Neural progenitor cell (in vitro differentiated cells): ENCODE measurements around the gene FARP1. TPM values are rescaled to one million over a fixed set of nuclear protein-coding genes. Genes with fewer than 3 reads are reported as not detected.

Experiments
- DNase-seq: peaks from one replicate; pipeline ENCODE4 v3.0.0-alpha.2; 2016; ENCODE audit warnings: low spot score
- H2AFZ ChIP-seq: fragments of 200-600 bp; sonication (generic); replicated peaks from 2 replicates; pipeline ENCODE4 v1.6.1; 2016; ENCODE audit warnings: antibody characterized with exemption
- H3F3A ChIP-seq: fragments of 200-600 bp; sonication (generic); 2 replicates; pipeline ENCODE4 v1.6.1; 2016; ENCODE audit warnings: antibody characterized with exemption, low read depth
- H3K27ac ChIP-seq: fragments of 200-600 bp; sonication (generic); 2 replicates; pipeline ENCODE4 v1.5.1; 2016; ENCODE audit warnings: mild to moderate bottlenecking
- H3K27me3 ChIP-seq: fragments of 200-600 bp; sonication (generic); 2 replicates; pipeline ENCODE4 v1.6.1; 2016; ENCODE audit warnings: mild to moderate bottlenecking, moderate library complexity
- H3K36me3 ChIP-seq: fragments of 200-600 bp; sonication (generic); 2 replicates; pipeline ENCODE4 v1.5.1; 2016
- H3K4me1 ChIP-seq: fragments of 200-600 bp; sonication (generic); 2 replicates; pipeline ENCODE4 v1.6.1; 2016; ENCODE audit warnings: mixed run types
- H3K4me2 ChIP-seq: fragments of 200-600 bp; sonication (generic); 2 replicates; pipeline ENCODE4 v1.6.1; 2016
- H3K4me3 ChIP-seq: fragments of 200-600 bp; sonication (generic); 2 replicates; pipeline ENCODE4 v1.5.1; 2016
- H3K79me2 ChIP-seq: fragments of 200-600 bp; sonication (generic); 2 replicates; pipeline ENCODE4 v1.6.1; 2016; ENCODE audit warnings: low read depth
- H3K9ac ChIP-seq: fragments of 200-600 bp; sonication (generic); 2 replicates; pipeline ENCODE4 v1.6.1; 2016
- H3K9me3 ChIP-seq: fragments of 200-600 bp; sonication (generic); 2 replicates; pipeline ENCODE4 v1.5.1; 2016; ENCODE audit warnings: low read depth
- H4K20me1 ChIP-seq: fragments of 200-600 bp; sonication (generic); 2 replicates; pipeline ENCODE4 v1.6.1; 2016; ENCODE audit warnings: low read depth
- H3K27ac Mint-ChIP-seq: 3 replicates; pipeline ENCODE4 v1.8.0; 2021; ENCODE audit warnings: mixed read lengths
- H3K27me3 Mint-ChIP-seq: 2 replicates; pipeline ENCODE4 v1.8.0; 2022; ENCODE audit warnings: low read depth, mild to moderate bottlenecking, inconsistent platforms, moderate library complexity, mixed read lengths; ENCODE audit not compliant: insufficient read depth
- H3K36me3 Mint-ChIP-seq: 3 replicates; pipeline ENCODE4 v1.8.0; 2021; ENCODE audit warnings: mixed read lengths
- H3K4me1 Mint-ChIP-seq: 3 replicates; pipeline ENCODE4 v1.8.0; 2021; ENCODE audit warnings: mixed read lengths
- H3K4me3 Mint-ChIP-seq: 3 replicates; pipeline ENCODE4 v1.8.0; 2021; ENCODE audit warnings: mild to moderate bottlenecking, moderate library complexity, mixed read lengths
- H3K9me3 Mint-ChIP-seq: 3 replicates; pipeline ENCODE4 v1.8.0; 2020; ENCODE audit warnings: mixed read lengths
- EZH2 ChIP-seq: fragments of 200-600 bp; sonication (generic); IDR thresholded peaks from 2 replicates; pipeline ENCODE4 v1.6.1; 2017; ENCODE audit warnings: antibody characterized with exemption, mild to moderate bottlenecking, moderate library complexity
- EZH2phosphoT487 ChIP-seq: fragments of 200-600 bp; sonication (generic); IDR thresholded peaks from 2 replicates; pipeline ENCODE4 v1.6.1; 2017; ENCODE audit warnings: antibody characterized with exemption
- total RNA-seq: library from RNA; depleted of rRNA; stranded (reverse); fragments of >200 nt; gene quantifications from 2 replicates; pipeline ENCODE4 v1.2.3, GENCODE V29; 2015; ENCODE audit warnings: low replicate concordance
- TF ChIP-seq, protein P1 (sequence below): fragments of 200-600 bp; sonication (generic); IDR thresholded peaks from 2 replicates; pipeline ENCODE4 v1.5.1; 2017; ENCODE audit warnings: antibody characterized with exemption, mild to moderate bottlenecking

Gene FARP1
- total RNA-seq, 1 donor from 2014 or later, result 78.0 TPM

DNA sequence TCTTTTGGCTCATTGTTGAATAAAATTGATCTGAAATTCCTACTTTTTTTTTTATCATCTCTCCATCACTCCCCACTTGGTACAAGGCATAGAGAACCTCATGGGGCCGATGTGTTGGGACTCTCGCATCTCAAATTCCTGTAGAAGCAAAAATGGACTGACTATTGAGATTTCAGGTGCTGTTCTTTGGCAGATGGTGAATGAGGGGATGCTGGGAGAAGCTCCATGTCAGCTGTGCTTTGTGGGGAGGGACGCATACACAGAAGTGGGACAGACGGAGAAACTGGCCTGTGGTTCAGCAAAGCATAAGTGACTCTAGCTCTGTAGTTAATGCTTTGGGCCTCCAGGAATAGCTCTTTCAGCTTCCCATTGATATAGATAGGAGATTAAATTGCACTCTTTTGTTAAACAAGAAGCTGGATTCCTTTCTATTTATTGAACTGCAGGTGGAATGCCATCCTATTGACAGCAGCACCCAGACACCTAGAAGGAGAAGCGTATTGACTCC, 228.7 kb downstream of the FARP1 start:
- H3K36me3 Mint-ChIP-seq, result peaks cover 51% of the 10 kb centered on the region

DNA sequence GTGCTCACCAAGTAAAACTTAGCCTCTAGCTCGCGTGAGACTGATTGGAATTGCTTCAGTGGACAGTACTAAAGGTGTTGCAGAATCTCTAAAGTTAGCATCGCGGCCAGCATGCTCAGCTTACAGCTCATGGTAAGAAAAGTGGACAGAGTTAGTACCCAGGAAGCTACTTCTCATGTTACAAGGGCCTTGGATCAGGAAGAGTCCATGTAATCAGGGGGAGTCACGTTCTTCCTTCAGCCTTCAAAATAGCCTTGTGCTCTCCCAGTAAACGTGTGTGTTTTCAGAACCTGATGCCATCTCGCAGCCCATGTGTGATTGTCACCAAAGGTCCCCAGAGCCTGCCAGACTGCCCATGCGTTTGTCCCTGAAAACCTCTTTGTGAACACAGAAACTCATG, 230.0 kb downstream of the FARP1 start:
- H3K27me3 Mint-ChIP-seq, result peaks cover 4% of the 10 kb centered on the region
- TF ChIP-seq EZH2 (no peak), EZH2phosphoT487 (no peak)
- TF ChIP-seq, protein P1, sequence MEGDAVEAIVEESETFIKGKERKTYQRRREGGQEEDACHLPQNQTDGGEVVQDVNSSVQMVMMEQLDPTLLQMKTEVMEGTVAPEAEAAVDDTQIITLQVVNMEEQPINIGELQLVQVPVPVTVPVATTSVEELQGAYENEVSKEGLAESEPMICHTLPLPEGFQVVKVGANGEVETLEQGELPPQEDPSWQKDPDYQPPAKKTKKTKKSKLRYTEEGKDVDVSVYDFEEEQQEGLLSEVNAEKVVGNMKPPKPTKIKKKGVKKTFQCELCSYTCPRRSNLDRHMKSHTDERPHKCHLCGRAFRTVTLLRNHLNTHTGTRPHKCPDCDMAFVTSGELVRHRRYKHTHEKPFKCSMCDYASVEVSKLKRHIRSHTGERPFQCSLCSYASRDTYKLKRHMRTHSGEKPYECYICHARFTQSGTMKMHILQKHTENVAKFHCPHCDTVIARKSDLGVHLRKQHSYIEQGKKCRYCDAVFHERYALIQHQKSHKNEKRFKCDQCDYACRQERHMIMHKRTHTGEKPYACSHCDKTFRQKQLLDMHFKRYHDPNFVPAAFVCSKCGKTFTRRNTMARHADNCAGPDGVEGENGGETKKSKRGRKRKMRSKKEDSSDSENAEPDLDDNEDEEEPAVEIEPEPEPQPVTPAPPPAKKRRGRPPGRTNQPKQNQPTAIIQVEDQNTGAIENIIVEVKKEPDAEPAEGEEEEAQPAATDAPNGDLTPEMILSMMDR, result no peak
- no peaks in the 10 kb centered on the region for H3K36me3 ChIP-seq
- no peak overlapping the region for H3K4me2 ChIP-seq
- H3K27me3 ChIP-seq, result no peaks in the 10 kb centered on the region
- H3K4me1 Mint-ChIP-seq, result peaks cover 23% of the 10 kb centered on the region
- H3K4me3 ChIP-seq, result no peak overlapping the region
- no peaks in the 10 kb centered on the region for H3K9me3 ChIP-seq
- H3K4me1 ChIP-seq, result peaks cover 24% of the 10 kb centered on the region
- no peaks in the 10 kb centered on the region for H3K79me2 ChIP-seq
- H4K20me1 ChIP-seq, result peaks cover 4% of the 10 kb centered on the region
- peak overlapping the region; percentile 12 for H3K27ac Mint-ChIP-seq
- peaks cover 2% of the 10 kb centered on the region for H3F3A ChIP-seq
- no peak overlapping the region for H3K9ac ChIP-seq
- H2AFZ ChIP-seq, result no peak overlapping the region
- peaks cover 50% of the 10 kb centered on the region for H3K36me3 Mint-ChIP-seq
- H3K9me3 Mint-ChIP-seq, result peaks cover 18% of the 10 kb centered on the region
- no peak overlapping the region for H3K4me3 Mint-ChIP-seq
- no peak overlapping the region for H3K27ac ChIP-seq
- DNase-seq, result no peak

More for the DNA sequence above, 228.7 kb downstream of the FARP1 start:
- H3K4me3 Mint-ChIP-seq, result no peak overlapping the region
- Histone ChIP-seq H3K27ac (peak overlapping the region; percentile 47), H3K27me3 (no peaks in the 10 kb centered on the region), H3K4me2 (peak overlapping the region; percentile 23), H3K79me2 (no peaks in the 10 kb centered on the region), H4K20me1 (peaks cover 4% of the 10 kb centered on the region), H3F3A (no peaks in the 10 kb centered on the region), H2AFZ (no peak overlapping the region), H3K36me3 (no peaks in the 10 kb centered on the region), H3K4me3 (no peak overlapping the region), H3K9ac (no peak overlapping the region), H3K9me3 (no peaks in the 10 kb centered on the region), H3K4me1 (peaks cover 24% of the 10 kb centered on the region)
- TF ChIP-seq, protein P1, result no peak
- TF ChIP-seq EZH2phosphoT487 (no peak), EZH2 (no peak)
- H3K9me3 Mint-ChIP-seq, result peaks cover 18% of the 10 kb centered on the region
- peaks cover 23% of the 10 kb centered on the region for H3K4me1 Mint-ChIP-seq
- peaks cover 4% of the 10 kb centered on the region for H3K27me3 Mint-ChIP-seq
- no peak for DNase-seq
- H3K27ac Mint-ChIP-seq, result no peak overlapping the region

DNA sequence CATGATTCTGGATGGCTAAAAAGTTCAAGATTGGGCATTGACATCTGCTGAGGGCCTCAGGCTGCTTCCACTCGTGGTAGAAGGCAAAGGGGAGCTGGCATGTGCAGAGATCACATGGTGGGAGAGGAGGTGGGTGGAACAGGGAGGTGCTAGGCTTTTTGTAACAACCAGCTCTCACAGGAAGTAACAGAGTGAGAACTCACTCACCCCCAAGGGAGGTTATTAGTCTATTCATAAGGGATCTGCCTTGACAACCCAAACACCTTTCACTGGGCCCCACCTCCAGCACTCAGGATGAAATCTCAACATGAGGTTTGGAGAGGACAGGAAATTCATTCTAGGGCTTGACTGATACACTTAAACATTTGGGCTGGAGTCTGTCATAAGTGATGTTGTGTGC, 231.9 kb downstream of the FARP1 start:
- no peak overlapping the region for H3K4me2 ChIP-seq
- no peaks in the 10 kb centered on the region for H3K79me2 ChIP-seq
- no peaks in the 10 kb centered on the region for H3K9me3 ChIP-seq
- peaks cover 4% of the 10 kb centered on the region for H3K27me3 Mint-ChIP-seq
- H3K27me3 ChIP-seq, result no peaks in the 10 kb centered on the region
- no peaks in the 10 kb centered on the region for H3K36me3 ChIP-seq
- H4K20me1 ChIP-seq, result peaks cover 4% of the 10 kb centered on the region
- DNase-seq, result no peak
- H3K4me1 Mint-ChIP-seq, result peaks cover 23% of the 10 kb centered on the region
- H3K4me1 ChIP-seq, result peaks cover 24% of the 10 kb centered on the region
- no peak overlapping the region for H3K27ac ChIP-seq
- H3K27ac Mint-ChIP-seq, result no peak overlapping the region
- TF ChIP-seq, protein P1, result no peak
- no peak for TF ChIP-seq EZH2
- TF ChIP-seq EZH2phosphoT487, result no peak
- peaks cover 40% of the 10 kb centered on the region for H3K36me3 Mint-ChIP-seq
- peaks cover 17% of the 10 kb centered on the region for H3K9me3 Mint-ChIP-seq
- H3K9ac ChIP-seq, result no peak overlapping the region
- H3F3A ChIP-seq, result peaks cover 6% of the 10 kb centered on the region
- H3K4me3 Mint-ChIP-seq, result no peak overlapping the region
- no peak overlapping the region for H3K4me3 ChIP-seq
- H2AFZ ChIP-seq, result no peak overlapping the region
